Mucosa of descending colon (tissue), 3 donors: ENCODE measurements around the gene SPTBN5. TPM values are rescaled to one million over a fixed set of nuclear protein-coding genes. Genes with fewer than 3 reads are reported as not detected.

ENCODE experiments used
- ATAC-seq: fragments of 200-7000 bp; cut with Tn5 transposase; one replicate; pipeline ENCODE4 v1.9.1; 2020; ENCODE audit warnings: mild to moderate bottlenecking, moderate library complexity
- DNase-seq, 3 donors: peaks; one replicate each; pipeline ENCODE4 v3.0.0-alpha.2; 2020
- H3K36me3 ChIP-seq: fragments of 200-600 bp; one replicate; pipeline ENCODE4 v1.8.0; 2021; ENCODE audit warnings: low read depth, mild to moderate bottlenecking
- H3K4me1 ChIP-seq: fragments of 200-600 bp; one replicate; pipeline ENCODE4 v1.8.0; 2021; ENCODE audit warnings: low read depth, mild to moderate bottlenecking
- H3K4me3 ChIP-seq: fragments of 200-600 bp; one replicate; pipeline ENCODE4 v1.8.0; 2021; ENCODE audit warnings: mild to moderate bottlenecking
- H3K9me3 ChIP-seq: fragments of 200-600 bp; one replicate; pipeline ENCODE4 v1.8.0; 2021; ENCODE audit warnings: mild to moderate bottlenecking
- intact Hi-C, 2 donors: fragments of 100-400 bp; cut with DNase I in 1 of 2; cut with micrococcal nuclease in 1 of 2; formaldehyde crosslinking; loops; one replicate each; pipeline versions ENCODE4 v1.11.0 to v1.11.1; 2022; cut with DNase I, micrococcal nuclease
- total RNA-seq, 3 donors: library from RNA; stranded (reverse); fragmentation: NEBNext Ultra II Directional in 2 of 3; extraction: Animal tissue kit (Norgen Biotek cat#: 25700) in 2 of 3; gene quantifications; one replicate each; pipeline versions ENCODE4 v1.2.1 to v1.2.4, GENCODE V29; 2021 to 2023
- TF ChIP-seq, protein P1 (sequence below): fragments of 200-600 bp; IDR thresholded peaks from one replicate; pipeline ENCODE4 v1.8.0; 2022; ENCODE audit warnings: antibody characterized with exemption, mild to moderate bottlenecking
- donor health status: DM: no; HTN: no; CAD: no; lungs with moderate emphysema.
- donor health status: DM: no; HTN: no; CAD: no.
- donor health status: DM: no; HTN: yes; CAD: no.

Gene SPTBN5
- total RNA-seq, 3 donors from 2014 or later: 0.36 to 2.2 (median 0.87) TPM

DNA sequence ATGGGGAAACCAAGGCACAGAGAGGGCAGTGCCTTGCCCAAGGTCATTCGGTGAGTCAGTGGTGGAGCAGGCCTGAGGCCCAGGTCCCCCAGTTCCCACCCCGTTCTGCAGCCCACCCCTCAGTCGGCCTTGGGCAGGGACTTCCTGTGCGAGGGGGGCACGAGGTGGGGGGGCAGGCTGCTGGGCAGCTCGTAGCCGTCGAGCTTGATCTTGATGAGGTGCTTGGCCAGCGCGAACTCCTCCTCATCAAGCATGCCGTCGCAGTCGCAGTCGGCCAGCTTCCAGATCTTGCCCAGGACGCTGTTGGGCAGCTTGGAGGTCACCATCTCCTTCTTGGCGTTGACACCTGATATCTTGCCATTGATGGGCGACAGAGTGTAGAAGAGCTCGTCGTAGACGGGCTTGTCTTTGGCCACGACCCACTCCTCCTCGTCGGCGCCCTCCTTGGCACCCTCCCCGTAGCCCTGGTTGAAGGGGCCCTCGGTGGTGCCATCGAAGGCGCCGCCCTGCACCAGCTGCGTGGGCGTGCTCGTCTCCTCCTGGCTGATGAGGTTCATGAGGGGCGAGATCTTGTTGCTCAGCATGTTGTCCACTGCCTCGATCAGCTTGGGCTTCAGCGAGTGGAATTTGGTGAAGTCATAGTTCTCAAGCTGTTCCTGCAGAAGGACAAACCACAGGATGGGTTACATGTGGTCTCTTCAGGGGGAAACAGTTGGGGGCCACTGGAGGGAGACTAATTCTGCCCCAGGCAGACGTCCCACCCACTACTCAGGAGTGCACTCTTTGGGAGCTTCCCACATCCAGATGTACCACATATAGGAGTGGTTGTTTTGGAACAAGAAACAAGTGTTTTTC, 6.9 kb upstream of the SPTBN5 start:
- H3K4me3 ChIP-seq: no peak overlapping the region
- TF ChIP-seq, protein P1, sequence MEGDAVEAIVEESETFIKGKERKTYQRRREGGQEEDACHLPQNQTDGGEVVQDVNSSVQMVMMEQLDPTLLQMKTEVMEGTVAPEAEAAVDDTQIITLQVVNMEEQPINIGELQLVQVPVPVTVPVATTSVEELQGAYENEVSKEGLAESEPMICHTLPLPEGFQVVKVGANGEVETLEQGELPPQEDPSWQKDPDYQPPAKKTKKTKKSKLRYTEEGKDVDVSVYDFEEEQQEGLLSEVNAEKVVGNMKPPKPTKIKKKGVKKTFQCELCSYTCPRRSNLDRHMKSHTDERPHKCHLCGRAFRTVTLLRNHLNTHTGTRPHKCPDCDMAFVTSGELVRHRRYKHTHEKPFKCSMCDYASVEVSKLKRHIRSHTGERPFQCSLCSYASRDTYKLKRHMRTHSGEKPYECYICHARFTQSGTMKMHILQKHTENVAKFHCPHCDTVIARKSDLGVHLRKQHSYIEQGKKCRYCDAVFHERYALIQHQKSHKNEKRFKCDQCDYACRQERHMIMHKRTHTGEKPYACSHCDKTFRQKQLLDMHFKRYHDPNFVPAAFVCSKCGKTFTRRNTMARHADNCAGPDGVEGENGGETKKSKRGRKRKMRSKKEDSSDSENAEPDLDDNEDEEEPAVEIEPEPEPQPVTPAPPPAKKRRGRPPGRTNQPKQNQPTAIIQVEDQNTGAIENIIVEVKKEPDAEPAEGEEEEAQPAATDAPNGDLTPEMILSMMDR: no peak
- H3K4me1 ChIP-seq: no peaks in the 10 kb centered on the region
- intact Hi-C loops: no loop called here
- no peaks in the 10 kb centered on the region for H3K36me3 ChIP-seq
- ATAC-seq (no peak), DNase-seq (no peak)
- H3K9me3 ChIP-seq: no peaks in the 10 kb centered on the region

DNA sequence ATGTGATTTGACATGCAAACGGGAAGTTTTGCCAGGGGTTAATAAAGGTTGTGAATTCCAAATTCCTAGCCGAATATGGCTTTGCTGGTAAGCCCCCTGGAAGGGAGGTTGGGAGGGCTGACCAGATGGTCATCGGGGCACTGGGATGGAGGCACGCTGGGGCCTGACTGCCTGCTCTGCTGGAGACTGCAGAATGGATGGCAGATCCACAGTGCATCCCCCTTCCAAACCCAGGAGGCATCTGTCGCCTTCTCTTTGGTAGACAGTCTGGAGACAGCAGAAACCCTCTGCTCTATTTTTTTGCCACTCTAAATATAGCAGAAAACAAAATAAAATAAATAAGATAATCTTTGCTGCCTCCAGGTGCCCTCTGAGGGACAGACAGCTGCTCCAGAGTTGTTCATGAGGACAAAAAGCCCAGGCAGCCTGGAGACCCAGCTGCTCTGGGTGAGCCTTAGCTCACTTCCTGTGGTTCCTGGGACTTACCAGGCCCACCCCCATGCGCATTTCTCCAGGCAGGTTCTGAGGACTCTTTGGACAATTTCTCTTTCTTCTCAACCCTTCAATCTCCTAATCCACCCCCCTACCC, 6.1 kb upstream of the SPTBN5 start:
- Histone ChIP-seq H3K36me3 (no peaks in the 10 kb centered on the region), H3K4me1 (no peaks in the 10 kb centered on the region), H3K9me3 (no peaks in the 10 kb centered on the region), H3K4me3 (no peak overlapping the region)
- no peak for ATAC-seq
- intact Hi-C loops: no loop called here
- DNase-seq: no peak
- TF ChIP-seq, protein P1: no peak

DNA sequence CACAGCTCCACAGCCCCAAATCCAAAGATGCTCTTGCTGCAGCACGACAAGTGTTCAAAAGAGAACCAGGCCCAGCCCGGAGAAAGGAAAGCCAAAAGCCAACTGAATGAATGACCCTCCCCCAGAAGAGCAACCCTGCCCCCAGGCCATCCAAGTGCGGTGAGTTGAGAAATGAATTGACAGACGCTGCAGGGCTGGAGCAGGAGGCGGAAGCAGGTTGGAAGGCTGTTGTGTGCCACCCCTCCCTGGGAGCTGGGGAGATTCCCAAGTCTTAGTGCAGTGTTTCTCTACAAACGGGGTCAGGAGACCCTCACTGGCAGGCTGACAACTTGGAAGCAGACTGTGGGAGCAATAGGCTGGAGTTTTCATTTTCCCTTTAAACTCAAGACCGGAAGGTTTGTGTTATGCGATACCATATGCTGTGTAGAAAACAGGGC, 3.5 kb upstream of the SPTBN5 start:
- Histone ChIP-seq H3K9me3 (no peaks in the 10 kb centered on the region), H3K36me3 (no peaks in the 10 kb centered on the region), H3K4me3 (no peak overlapping the region), H3K4me1 (peaks cover 9% of the 10 kb centered on the region)
- TF ChIP-seq, protein P1: no peak
- DNase-seq: no peak
- intact Hi-C loops: no loop called here
- no peak for ATAC-seq

DNA sequence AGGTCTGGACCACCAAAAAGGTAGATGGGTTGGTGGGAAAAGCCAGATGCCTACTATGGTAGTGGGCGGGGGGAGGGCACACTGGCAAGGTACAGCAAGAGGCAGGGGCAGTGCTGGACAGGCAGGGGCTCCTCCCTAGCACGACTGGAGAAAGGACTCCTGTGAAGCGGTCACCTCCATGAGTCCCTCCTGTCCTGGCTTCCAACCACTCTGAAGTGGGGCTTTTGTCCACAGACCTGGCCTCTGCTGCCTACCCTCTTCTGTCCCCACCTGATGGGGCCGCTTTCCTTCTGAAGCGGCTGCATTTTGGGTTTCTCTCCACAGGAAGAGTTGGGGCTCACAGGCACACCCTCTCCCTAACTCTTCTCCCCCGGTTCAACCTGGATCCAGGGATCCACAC, 2.7 kb upstream of the SPTBN5 start:
- H3K9me3 ChIP-seq: no peaks in the 10 kb centered on the region
- H3K4me3 ChIP-seq: no peak overlapping the region
- DNase-seq: no peak
- TF ChIP-seq, protein P1: no peak
- peaks cover 9% of the 10 kb centered on the region for H3K4me1 ChIP-seq
- ATAC-seq: no peak
- H3K36me3 ChIP-seq: no peaks in the 10 kb centered on the region
- intact Hi-C loops: no loop called here

DNA sequence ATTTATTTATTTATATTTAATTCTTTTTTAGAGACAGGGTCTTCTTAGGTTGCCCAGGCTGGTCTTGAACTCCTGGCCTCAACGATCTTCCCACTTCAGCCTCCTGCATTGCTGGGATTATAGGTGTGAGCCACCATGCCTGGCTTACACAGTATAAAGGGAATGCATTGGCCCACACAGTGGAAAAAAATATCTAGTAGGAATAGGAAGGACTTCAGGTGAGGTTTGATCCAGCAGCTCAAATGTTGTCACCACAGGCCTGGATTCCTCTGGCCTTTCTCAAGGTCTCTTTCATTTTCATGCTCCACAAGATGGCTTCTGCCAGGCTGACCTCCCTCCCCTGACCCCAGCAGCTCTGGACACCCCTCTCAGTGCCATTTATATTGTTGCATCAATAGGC, 2.1 kb upstream of the SPTBN5 start:
- DNase-seq (no peak), ATAC-seq (no peak)
- intact Hi-C loops: no loop called here
- H3K4me1 ChIP-seq: peaks cover 9% of the 10 kb centered on the region
- H3K9me3 ChIP-seq: no peaks in the 10 kb centered on the region
- H3K4me3 ChIP-seq: no peak overlapping the region
- no peaks in the 10 kb centered on the region for H3K36me3 ChIP-seq
- TF ChIP-seq, protein P1: no peak
